BLaER1 (cell line): ENCODE results near the gene TBC1D5.
"Not testable (repeated sequence)": the region's sequence is repeated elsewhere in the genome, so short reads cannot be mapped to it uniquely, and the experiment has no call there.

Experiments
- H3K27ac ChIP-seq: shearing (Covaris generic); formaldehyde crosslinking; 2 replicates; pipeline ENCODE4 v1.8.1; 2022
- H3K27me3 ChIP-seq: shearing (Covaris generic); formaldehyde crosslinking; 2 replicates; pipeline ENCODE4 v1.8.1; 2022
- H3K36me3 ChIP-seq: shearing (Covaris generic); formaldehyde crosslinking; 2 replicates; pipeline ENCODE4 v1.8.1; 2022
- H3K4me1 ChIP-seq: shearing (Covaris generic); formaldehyde crosslinking; 2 replicates; pipeline ENCODE4 v1.8.1; 2022
- H3K4me2 ChIP-seq: shearing (Covaris generic); formaldehyde crosslinking; 2 replicates; pipeline ENCODE4 v1.8.1; 2022
- H3K4me3 ChIP-seq: shearing (Covaris generic); formaldehyde crosslinking; 2 replicates; pipeline ENCODE4 v1.8.1; 2022
- H3K9ac ChIP-seq: shearing (Covaris generic); formaldehyde crosslinking; 2 replicates; pipeline ENCODE4 v1.8.1; 2022
- H3K9me3 ChIP-seq: shearing (Covaris generic); formaldehyde crosslinking; 2 replicates; pipeline ENCODE4 v1.8.1; 2022
- H4K20me1 ChIP-seq: shearing (Covaris generic); formaldehyde crosslinking; 2 replicates; pipeline ENCODE4 v1.8.1; 2022
- Cebpa-rat ChIP-seq: shearing (Covaris generic); IDR thresholded peaks from 2 replicates; pipeline ENCODE4 v1.8.1; 2022

TBC1D5 gene

DNA sequence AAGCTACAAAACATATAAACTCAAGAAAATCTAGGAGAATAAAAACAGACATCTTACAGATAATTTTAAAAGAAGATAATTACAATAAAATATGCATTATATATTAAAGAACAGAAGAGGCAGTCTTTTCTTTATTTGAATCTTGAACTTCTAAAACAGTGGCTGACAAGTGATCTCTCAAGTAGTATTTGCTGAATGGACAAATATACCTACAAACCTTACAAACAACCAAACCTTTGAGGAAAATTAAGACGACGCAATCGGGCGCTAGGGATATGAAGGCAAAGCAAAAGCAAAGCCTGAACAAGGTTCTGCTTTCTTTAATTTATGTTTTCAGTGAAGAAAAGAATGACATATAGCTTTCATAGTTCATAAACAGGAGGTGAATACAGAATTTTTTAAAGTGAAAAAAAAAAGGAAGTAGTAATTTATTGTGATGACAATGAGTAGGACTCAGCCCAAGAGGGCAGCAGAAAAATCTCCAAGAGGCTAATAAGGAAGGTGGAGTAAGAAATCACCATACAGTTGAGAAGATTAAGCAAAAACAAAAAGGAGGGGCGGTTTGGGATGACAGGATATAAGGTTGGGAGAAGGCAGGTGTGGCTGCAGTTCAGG lies 347.8 kb downstream of the TBC1D5 start:
- H3K27ac ChIP-seq, result no peak overlapping the region
- no peaks in the 10 kb centered on the region for H3K4me1 ChIP-seq
- peaks cover 12% of the 10 kb centered on the region for H3K9me3 ChIP-seq
- H3K9ac ChIP-seq, result no peak overlapping the region
- H3K27me3 ChIP-seq, result no peaks in the 10 kb centered on the region
- no peak overlapping the region for H3K4me2 ChIP-seq
- peaks cover 30% of the 10 kb centered on the region; the same call in 1 of the 2 replicates for H3K36me3 ChIP-seq
- no peaks in the 10 kb centered on the region for H4K20me1 ChIP-seq
- no peak for TF ChIP-seq Cebpa-rat
- no peak overlapping the region for H3K4me3 ChIP-seq

DNA sequence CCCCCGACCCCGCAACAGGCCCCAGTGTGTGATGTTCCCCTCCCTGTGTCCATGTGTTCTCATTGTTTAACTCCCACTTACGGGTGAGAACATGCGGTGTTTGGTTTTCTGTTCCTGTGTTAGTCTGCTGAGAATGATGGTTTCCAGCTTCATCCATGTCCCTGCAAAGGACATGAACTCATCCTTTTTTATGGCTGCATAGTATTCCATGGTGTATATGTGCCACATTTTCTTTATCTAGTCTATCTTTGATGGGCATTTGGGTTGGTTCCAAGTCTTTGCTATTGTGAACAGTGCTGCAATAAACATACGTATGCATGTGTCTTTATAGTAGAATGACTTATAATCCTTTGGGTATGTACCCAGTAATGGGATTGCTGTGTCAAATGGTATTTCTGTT lies 349.9 kb downstream of the TBC1D5 start:
- not testable (repeated sequence) for H4K20me1 ChIP-seq, H3K4me3 ChIP-seq, H3K4me2 ChIP-seq, H3K27me3 ChIP-seq, H3K9ac ChIP-seq, H3K27ac ChIP-seq, H3K4me1 ChIP-seq
- Histone ChIP-seq H3K9me3 (peaks cover 12% of the 10 kb centered on the region), H3K36me3 (peaks cover 37% of the 10 kb centered on the region)

DNA sequence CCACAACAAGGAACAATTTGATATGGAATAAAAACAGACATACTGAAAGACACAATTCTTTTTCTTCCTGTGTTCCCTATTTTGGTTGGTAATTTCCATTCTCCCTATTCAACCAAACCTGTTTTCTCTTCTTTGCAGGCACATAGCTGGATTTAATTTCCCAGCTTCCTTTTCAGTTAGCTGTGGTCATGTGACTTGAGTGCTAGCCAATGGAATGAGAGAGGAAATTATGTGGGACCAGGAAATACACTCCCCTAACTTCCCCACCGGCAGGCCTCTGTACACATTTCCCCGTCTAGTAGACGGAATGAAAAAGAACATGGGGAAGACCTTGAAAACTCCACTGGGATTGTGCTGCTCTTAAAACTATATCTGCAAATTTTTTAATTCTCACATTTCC lies 351.6 kb downstream of the TBC1D5 start:
- H3K4me2 ChIP-seq, result no peak overlapping the region
- H3K4me1 ChIP-seq, result no peaks in the 10 kb centered on the region
- peaks cover 30% of the 10 kb centered on the region for H3K36me3 ChIP-seq
- no peak for TF ChIP-seq Cebpa-rat
- no peak overlapping the region for H3K9ac ChIP-seq
- no peaks in the 10 kb centered on the region for H4K20me1 ChIP-seq
- H3K9me3 ChIP-seq, result peaks cover 12% of the 10 kb centered on the region
- H3K27me3 ChIP-seq, result no peaks in the 10 kb centered on the region
- H3K27ac ChIP-seq, result no peak overlapping the region
- H3K4me3 ChIP-seq, result no peak overlapping the region

DNA sequence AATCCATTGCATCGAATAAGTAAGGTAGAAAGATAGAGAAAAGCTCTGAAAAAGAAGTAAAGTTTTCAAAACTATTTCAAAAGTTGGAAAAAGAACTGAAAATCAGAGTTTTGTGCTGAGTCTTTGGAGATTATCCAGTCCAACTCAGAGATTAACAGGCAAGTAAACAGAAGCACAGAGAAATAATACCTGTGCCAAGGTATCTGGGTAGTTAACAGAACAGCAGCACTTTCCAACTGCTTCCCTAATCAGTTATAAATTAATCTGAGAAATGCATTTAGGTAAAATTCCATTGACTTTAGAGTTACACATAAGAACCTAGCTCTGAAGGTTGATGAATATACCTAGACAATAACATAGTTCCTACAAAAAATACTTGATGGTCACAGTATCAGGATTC lies 355.3 kb downstream of the TBC1D5 start:
- no peaks in the 10 kb centered on the region for H3K4me1 ChIP-seq
- H3K4me2 ChIP-seq, result no peak overlapping the region
- no peak overlapping the region for H3K27ac ChIP-seq
- no peaks in the 10 kb centered on the region for H3K9me3 ChIP-seq
- H3K9ac ChIP-seq, result no peak overlapping the region
- H3K27me3 ChIP-seq, result no peaks in the 10 kb centered on the region
- no peak for TF ChIP-seq Cebpa-rat
- H3K4me3 ChIP-seq, result no peak overlapping the region
- peaks cover 22% of the 10 kb centered on the region for H3K36me3 ChIP-seq
- no peaks in the 10 kb centered on the region for H4K20me1 ChIP-seq

DNA sequence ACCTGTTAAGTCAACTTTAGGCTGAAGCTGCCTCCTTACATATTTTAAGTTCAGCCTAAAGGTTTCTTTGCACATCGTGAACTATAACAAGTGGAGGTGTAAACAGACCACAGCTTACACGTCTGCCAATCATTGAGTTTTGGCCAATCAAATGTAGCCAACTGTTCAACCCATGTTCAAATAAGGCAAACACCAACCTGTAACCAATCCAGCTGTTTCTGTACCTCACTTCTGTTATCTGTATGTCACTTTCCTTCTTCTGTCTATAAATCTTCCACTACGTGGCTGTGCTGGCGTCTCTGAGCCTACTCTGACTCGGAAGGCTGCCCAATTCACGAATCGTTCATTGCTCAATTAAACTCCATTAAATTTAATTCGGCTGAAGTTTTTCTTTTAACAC lies 356.0 kb downstream of the TBC1D5 start:
- H3K36me3 ChIP-seq, result peaks cover 22% of the 10 kb centered on the region
- no peak overlapping the region for H3K4me2 ChIP-seq
- H3K9me3 ChIP-seq, result no peaks in the 10 kb centered on the region
- no peak overlapping the region for H3K9ac ChIP-seq
- H3K27ac ChIP-seq, result no peak overlapping the region
- no peaks in the 10 kb centered on the region for H3K4me1 ChIP-seq
- no peak for TF ChIP-seq Cebpa-rat
- H3K4me3 ChIP-seq, result no peak overlapping the region
- H4K20me1 ChIP-seq, result no peaks in the 10 kb centered on the region
- H3K27me3 ChIP-seq, result no peaks in the 10 kb centered on the region

DNA sequence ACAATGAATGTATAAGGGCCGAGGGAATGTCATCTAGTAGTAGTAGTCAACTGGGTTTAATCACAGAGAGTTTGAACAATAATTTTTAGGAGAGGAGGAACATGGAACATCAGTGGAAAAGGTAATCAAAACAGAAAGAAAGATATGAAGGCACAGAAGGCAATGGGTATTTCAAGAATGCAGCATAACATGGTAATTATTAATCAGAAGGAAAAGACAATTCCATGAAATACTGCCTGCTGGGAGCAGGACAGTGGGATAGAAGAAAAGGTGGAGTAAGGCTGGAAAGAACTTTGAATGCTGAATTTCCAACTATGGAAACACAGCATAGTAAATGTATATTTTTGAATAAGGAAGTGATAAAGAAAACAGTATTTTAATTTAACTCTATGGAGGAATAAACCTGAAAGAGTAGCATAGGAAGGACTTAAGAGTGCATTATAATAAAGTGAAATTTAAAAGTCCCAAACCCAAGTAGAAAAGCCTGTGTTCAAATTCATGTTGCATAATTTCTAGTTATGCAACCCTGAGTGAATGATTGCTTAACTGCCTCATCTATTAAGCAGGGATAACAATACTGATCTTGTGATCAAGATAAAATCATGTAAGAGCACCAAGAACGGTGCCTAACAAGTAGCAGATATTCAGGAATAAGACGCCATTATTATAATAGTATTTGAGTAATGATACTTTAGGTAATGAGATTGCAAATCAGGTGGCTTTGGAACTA lies 357.7 kb downstream of the TBC1D5 start:
- no peaks in the 10 kb centered on the region for H3K4me1 ChIP-seq
- H3K27ac ChIP-seq, result no peak overlapping the region
- H3K9ac ChIP-seq, result no peak overlapping the region
- no peak for TF ChIP-seq Cebpa-rat
- no peaks in the 10 kb centered on the region for H3K9me3 ChIP-seq
- H4K20me1 ChIP-seq, result no peaks in the 10 kb centered on the region
- H3K4me2 ChIP-seq, result no peak overlapping the region
- peaks cover 16% of the 10 kb centered on the region for H3K36me3 ChIP-seq
- no peaks in the 10 kb centered on the region for H3K27me3 ChIP-seq
- H3K4me3 ChIP-seq, result no peak overlapping the region

DNA sequence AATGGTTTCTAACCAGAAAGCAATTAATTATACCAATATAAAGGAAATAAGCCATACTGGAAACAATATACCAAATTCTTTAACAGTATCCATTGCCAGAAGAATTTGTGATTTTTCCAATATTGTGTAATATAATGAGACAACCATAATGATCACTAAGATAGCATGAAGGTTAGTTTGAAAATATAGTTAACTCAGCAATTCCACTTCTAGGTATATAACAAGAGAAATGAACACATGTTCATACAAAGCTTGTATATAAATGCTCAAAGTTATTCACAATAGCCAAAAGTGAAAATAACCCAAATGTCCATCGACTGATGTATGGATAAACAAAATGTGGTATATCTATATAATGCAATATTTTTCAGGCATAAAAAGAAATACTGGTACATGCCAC lies 369.1 kb downstream of the TBC1D5 start:
- no peak overlapping the region for H3K4me3 ChIP-seq
- peaks cover 17% of the 10 kb centered on the region for H3K36me3 ChIP-seq
- H3K4me2 ChIP-seq, result no peak overlapping the region
- H3K27me3 ChIP-seq, result no peaks in the 10 kb centered on the region
- no peak overlapping the region for H3K9ac ChIP-seq
- no peak overlapping the region for H3K27ac ChIP-seq
- no peaks in the 10 kb centered on the region for H4K20me1 ChIP-seq
- no peaks in the 10 kb centered on the region for H3K4me1 ChIP-seq
- TF ChIP-seq Cebpa-rat, result no peak
- no peaks in the 10 kb centered on the region for H3K9me3 ChIP-seq

DNA sequence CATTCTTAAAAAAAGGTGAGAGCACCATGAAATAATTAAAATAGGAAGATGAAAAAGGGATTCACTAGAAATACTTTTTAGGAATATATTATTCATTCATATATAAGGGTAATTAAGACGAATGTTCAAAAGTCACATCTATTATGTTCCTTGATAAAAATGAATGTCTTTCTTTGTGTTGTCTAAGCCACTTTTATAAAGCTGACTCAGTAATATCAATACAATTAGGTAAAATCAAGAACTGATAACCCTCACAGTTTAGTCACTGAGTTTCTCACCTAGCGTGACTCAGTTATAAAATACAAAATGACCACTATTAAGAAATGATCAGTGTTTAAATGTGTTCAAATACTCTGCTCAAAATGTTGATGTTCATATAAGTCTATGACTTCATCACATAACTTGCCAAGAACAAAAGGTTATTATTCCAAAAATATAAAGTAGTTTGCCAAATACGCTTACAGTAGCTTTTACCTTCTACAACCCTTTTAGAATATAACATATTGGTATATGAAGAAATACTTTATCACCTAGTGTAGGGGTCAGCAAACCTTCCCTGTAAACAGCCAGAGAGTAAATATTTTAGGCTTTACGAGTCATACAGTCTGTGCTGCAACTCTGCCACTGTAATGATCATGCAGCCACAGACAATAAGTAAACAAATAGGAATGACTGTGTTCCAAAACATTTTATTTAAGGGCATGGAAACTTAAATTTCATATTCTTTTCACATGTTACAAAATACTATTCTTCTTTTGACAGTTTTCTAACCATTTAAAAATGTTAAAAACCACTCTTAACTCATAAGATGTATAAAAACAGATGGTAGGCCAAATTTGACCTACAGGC lies 369.8 kb downstream of the TBC1D5 start:
- Histone ChIP-seq H3K27me3 (no peaks in the 10 kb centered on the region), H3K36me3 (peaks cover 17% of the 10 kb centered on the region), H3K9me3 (no peaks in the 10 kb centered on the region), H4K20me1 (no peaks in the 10 kb centered on the region), H3K27ac (no peak overlapping the region), H3K4me1 (no peaks in the 10 kb centered on the region), H3K4me2 (no peak overlapping the region), H3K9ac (no peak overlapping the region), H3K4me3 (no peak overlapping the region)
- TF ChIP-seq Cebpa-rat, result no peak

DNA sequence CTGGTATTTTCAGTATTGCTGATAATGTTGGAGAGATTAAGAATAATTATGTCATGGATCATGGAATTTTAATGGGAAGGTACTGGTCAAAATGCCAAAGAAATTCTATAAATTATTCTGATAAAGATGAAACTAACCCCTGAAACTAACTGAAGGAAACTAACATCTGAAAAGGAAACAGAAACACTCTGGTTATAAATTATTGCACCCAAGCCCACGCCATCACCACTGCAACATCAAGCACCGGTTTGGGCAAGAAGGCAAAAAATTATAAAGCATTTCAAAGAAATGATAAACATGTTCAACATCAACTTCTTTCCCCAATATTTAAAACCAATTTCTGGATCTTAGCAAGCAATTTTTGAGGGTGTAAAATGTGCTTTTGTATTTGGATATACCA lies 372.5 kb downstream of the TBC1D5 start:
- TF ChIP-seq Cebpa-rat, result no peak
- no peak overlapping the region for H3K4me3 ChIP-seq
- no peaks in the 10 kb centered on the region for H3K27me3 ChIP-seq
- H3K9me3 ChIP-seq, result no peaks in the 10 kb centered on the region
- H4K20me1 ChIP-seq, result no peaks in the 10 kb centered on the region
- H3K4me2 ChIP-seq, result no peak overlapping the region
- no peak overlapping the region for H3K9ac ChIP-seq
- H3K4me1 ChIP-seq, result no peaks in the 10 kb centered on the region
- no peak overlapping the region for H3K27ac ChIP-seq
- peaks cover 17% of the 10 kb centered on the region for H3K36me3 ChIP-seq

DNA sequence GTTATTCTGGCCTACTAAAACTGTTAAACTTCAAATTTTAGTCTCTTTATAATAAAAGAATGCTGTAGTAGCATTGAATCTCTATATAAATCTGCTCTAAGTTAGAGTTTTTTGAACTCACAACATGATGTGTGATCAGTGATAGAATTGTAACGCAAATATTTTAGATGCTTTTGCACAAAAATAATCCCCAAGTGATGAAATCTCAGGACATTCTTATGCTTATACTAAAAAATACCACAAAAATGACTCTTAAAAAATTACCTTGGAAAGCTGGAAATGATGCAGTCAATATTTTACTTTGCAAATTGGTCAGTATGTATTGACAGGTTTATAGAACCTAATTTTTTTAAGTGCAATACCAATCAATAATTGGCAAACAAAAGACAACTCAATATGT lies 375.3 kb downstream of the TBC1D5 start:
- no peaks in the 10 kb centered on the region for H3K27me3 ChIP-seq
- no peaks in the 10 kb centered on the region for H4K20me1 ChIP-seq
- H3K27ac ChIP-seq, result no peak overlapping the region
- H3K4me3 ChIP-seq, result no peak overlapping the region
- H3K4me1 ChIP-seq, result no peaks in the 10 kb centered on the region
- H3K9ac ChIP-seq, result no peak overlapping the region
- no peak for TF ChIP-seq Cebpa-rat
- no peak overlapping the region for H3K4me2 ChIP-seq
- H3K9me3 ChIP-seq, result no peaks in the 10 kb centered on the region
- peaks cover 17% of the 10 kb centered on the region for H3K36me3 ChIP-seq
